ENCODE measurements around the gene SLCO2A1. TPM values are rescaled to one million over a fixed set of nuclear protein-coding genes. Genes with fewer than 3 reads are reported as not detected.

Gene SLCO2A1
- total RNA-seq, 1 experiment from 2014 or later, result not detected

DNA sequence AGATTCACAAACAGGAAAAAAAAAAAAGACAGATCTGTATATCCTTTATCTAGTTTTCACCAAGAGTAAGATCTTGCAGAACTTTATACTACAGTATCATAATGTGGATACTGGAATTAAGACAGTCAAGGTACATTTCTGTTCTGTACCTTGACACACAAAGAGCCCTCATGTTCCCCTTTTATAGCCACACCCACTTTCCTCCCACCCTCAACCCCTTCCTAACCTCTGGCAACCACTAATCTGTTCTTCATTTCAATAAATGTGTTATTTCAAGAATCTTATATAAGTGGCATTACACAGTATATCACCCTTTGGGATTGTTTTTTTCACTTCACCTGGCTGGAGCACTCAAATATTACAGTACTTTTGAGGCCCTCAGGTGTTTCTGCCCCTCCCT is 130.4 kb downstream of the SLCO2A1 start:
- Histone ChIP-seq H3K4me1 (no peaks in the 10 kb centered on the region), H3K27ac (no peak overlapping the region), H3K27me3 (no peaks in the 10 kb centered on the region), H3K36me3 (no peaks in the 10 kb centered on the region), H3K4me3 (no peak overlapping the region), H3K9me3 (replicated peaks) (no peaks in the 10 kb centered on the region)
- DNase-seq, result no peak

DNA sequence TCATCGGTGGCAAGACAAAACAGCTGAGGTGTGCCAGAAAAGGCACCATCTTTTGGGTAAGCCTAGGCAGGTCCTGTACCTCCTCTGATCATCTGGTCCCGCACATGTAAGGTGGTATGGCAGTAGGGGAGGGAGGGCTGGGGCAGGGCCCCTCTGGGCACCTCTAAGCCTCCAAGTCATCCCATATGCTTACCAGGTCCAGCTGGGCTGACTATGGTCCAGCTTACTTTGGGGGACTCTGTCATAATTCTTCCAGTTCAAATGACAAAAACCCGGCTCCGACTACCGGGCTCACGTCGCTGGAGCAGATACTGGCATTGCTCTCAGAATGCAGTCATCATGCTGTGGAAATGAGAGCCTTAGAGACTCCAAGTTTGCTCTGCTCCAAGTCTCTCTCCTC is 132.2 kb downstream of the SLCO2A1 start:
- Histone ChIP-seq H3K27me3 (no peaks in the 10 kb centered on the region), H3K27ac (no peak overlapping the region), H3K4me1 (no peaks in the 10 kb centered on the region), H3K4me3 (no peak overlapping the region), H3K9me3 (replicated peaks) (no peaks in the 10 kb centered on the region), H3K36me3 (no peaks in the 10 kb centered on the region)
- no peak for DNase-seq

DNA sequence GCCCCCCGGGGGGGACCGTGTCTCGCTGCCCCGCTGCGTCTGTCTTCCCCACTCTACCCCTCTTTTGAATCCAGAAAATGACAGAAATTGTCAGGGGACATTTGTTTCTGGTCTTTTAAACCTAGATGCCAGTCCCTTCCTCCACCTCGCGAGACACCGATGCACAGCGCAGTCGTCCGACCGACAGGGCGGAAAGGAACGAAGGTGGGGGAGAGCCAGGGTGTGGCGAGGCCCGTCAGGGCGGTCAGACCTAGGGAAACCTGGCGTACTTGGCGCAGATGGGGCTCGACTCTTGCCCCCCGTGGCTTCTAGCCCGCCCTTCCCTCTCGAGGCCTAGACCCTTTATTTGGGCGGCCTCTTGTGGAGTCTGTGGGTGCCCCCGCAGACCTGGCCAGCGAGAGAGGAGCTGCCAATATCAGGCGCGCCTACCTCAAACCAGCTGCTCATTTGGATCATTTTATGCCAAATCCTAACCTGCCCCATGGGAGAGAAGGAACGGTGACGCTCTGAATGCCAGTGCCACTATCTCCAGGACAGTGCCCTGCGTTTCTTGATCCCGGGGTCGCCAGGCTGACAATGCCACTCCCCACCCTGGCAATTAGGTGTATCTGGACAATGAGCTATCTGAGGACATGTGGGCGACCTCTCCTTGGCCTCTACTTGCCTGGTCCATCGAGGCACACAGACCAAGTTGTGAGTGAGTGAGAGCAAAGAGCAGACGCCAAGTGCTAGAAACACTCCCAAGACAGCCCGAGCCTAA is 133.5 kb downstream of the SLCO2A1 start:
- Histone ChIP-seq H3K4me3 (peak overlapping the region; percentile 87), H3K27me3 (no peaks in the 10 kb centered on the region), H3K36me3 (no peaks in the 10 kb centered on the region), H3K9me3 (replicated peaks) (no peaks in the 10 kb centered on the region), H3K27ac (no peak overlapping the region), H3K4me1 (peaks cover 4% of the 10 kb centered on the region)
- peak in 1 of 2 experiments; percentile 18 for DNase-seq

DNA sequence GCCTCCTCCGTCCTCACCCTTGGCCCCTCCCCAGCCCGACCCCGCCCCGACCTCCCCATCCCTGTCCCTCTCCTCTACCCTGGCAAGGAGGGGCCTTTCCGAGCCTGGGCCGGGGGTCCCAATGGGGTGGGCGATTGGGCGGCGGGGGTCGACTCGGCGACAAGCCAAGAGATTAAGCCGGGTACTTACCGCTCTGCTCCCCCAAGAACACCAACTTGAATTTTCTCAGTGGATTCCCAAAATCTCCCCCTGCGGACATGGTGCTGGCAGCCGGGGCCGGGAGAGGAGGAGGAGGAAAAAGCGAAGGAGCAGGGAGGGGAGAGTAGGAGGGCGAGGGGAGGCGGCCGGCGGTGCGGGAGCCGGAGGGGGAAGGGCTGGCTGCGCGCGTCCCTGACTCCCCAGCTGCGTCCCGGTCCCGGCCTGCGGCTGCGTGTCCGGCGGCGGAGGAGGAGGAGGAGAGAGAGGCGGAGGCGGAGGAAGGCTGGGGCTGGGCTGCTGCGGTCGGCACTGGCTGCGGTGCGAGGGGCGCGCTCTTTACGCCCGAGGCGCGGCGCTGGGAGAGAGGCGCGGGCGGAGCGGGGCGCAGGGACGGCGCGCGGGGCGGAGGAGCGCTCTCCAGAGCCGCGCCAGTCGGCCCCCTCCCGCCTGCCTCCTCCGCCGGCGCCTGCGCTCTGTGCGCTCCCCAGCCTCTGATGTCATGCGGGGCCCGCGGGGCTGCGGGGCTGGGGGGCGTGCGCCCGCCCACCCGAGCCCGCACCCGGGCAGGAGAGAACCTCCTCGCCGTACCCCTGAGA is 134.3 kb downstream of the SLCO2A1 start, which contains the start of gene RAB6B:
Gene RAB6B (minus strand): TSS at position 675 of the 794 bp plus-strand sequence. CDS start 416 bp downstream, at position 259.
- Histone ChIP-seq H3K36me3 (no peaks in the 10 kb centered on the region), H3K27me3 (no peaks in the 10 kb centered on the region), H3K4me3 (peak within 1 kb of the TSS; percentile 87), H3K4me1 (peaks cover 4% of the 10 kb centered on the region), H3K9me3 (replicated peaks) (no peaks in the 10 kb centered on the region), H3K27ac (no peak within 1 kb of the TSS)
- peak; percentile 40 to 64 for DNase-seq

DNA sequence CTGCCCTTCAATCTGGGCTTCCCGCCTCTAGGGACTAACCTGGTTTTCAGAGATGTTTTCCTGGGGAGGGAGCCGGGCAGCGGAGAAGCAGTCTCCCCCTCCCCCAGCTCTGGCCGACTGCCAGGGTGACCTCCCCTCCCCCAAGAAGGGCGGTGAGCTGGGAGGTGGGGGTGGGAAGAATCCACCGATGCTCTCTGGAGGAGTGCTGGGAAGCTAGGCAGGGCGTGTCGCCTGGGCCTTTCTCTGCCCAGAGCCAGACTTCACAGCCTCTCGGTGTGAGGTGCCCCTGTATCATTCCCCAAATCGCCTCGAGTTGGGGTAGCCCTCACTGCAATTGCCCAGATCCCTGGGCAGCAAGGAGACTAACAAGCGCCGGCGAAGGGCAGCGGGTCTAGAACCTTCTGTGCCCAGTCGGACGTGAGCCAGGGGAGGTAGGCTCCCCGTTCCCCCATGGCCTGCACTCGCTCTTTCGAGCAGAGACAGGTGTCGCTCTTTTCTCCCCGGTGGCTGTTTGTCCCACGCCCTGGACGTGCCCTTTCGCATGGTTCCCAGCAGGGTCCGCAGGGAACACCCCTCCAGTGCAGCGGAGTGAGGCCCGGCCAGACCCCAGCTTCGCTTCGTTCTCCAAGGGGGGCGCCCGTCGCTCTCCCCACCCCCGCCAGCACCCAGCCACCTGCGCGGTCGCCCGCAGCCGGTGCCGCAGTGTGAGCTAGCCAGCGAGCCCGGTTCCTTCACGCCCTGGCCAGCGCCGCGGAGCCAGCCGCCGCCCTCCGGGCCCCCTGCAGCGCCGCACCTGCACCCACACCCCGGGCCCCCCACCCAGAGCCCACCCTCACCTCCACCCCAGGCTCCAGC is 135.1 kb downstream of the SLCO2A1 start:
- H3K4me3 ChIP-seq, result no peak overlapping the region
- H3K4me1 ChIP-seq, result peaks cover 4% of the 10 kb centered on the region
- H3K9me3 ChIP-seq (replicated peaks), result no peaks in the 10 kb centered on the region
- H3K27me3 ChIP-seq, result no peaks in the 10 kb centered on the region
- no peak for DNase-seq
- H3K27ac ChIP-seq, result no peak overlapping the region
- H3K36me3 ChIP-seq, result no peaks in the 10 kb centered on the region

DNA sequence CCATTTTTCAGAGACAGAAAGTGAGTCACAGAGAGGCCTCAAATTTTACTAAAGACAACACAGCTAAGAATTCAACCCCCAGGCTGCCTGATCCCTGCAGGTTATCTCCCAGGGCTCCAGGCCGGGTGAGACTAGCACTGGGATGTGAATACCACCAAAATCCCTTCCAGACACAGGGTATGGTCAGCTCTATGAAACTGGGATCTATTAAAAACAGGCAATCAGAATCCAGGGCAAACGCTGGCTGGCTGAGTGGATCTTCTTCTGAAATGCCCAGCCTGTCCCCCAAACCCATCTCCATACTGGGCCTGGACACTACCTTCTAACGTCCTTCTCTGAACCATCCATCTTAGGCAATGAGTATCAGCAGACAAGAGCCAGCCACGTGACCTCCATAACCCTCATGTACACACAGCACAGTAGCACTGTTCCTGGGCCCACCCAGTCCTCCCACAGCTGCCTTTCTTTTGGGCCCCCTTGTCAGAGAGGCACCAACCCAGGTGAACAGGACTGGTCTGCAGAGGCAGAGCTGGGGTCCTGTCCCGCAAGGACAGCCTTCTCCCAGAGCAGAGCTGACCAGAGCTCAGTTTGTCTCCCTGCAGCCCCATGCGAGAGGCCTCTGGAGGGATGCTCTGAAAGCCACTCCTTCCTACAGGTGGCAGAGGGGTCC is 135.9 kb downstream of the SLCO2A1 start:
- H3K9me3 ChIP-seq (replicated peaks), result no peaks in the 10 kb centered on the region
- DNase-seq, result no peak
- H3K27ac ChIP-seq, result no peak overlapping the region
- H3K36me3 ChIP-seq, result no peaks in the 10 kb centered on the region
- H3K4me3 ChIP-seq, result no peak overlapping the region
- H3K27me3 ChIP-seq, result no peaks in the 10 kb centered on the region
- peaks cover 4% of the 10 kb centered on the region for H3K4me1 ChIP-seq

DNA sequence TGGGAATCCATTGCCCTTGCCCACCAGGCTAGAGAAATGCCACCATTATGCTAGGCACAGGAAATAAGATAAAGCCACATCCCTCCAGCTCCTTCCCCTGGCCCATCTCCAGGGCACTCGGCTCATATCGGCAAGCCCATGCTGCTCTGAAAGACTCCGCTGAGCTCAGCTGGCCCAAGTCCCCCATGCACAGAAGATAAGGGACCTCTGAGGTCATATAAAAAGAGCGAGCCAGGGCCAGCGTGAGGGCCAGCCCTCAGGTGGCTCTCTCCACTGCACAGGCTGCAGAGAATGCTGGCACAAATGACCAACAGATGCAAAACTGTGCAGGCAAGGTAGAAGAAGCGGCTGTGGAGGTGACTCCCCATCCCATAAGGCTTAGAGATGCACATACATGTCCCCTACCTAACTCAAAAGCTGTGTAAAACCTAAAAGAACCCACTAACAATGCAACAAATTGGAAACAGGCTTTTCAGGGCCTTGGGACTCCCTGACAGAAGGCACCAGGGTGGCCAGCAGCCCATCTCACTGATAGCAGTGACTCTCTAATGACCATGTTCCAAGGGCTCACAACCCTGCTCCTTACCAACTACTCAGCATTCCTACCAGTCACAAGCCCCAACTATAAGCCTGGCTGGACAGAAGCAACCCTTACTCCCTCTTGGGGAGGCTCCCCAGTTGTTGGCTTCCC is 137.0 kb downstream of the SLCO2A1 start:
- no peak overlapping the region for H3K27ac ChIP-seq
- H3K4me1 ChIP-seq, result peaks cover 4% of the 10 kb centered on the region
- H3K4me3 ChIP-seq, result no peak overlapping the region
- no peaks in the 10 kb centered on the region for H3K27me3 ChIP-seq
- H3K9me3 ChIP-seq (replicated peaks), result no peaks in the 10 kb centered on the region
- DNase-seq, result no peak
- no peaks in the 10 kb centered on the region for H3K36me3 ChIP-seq

DNA sequence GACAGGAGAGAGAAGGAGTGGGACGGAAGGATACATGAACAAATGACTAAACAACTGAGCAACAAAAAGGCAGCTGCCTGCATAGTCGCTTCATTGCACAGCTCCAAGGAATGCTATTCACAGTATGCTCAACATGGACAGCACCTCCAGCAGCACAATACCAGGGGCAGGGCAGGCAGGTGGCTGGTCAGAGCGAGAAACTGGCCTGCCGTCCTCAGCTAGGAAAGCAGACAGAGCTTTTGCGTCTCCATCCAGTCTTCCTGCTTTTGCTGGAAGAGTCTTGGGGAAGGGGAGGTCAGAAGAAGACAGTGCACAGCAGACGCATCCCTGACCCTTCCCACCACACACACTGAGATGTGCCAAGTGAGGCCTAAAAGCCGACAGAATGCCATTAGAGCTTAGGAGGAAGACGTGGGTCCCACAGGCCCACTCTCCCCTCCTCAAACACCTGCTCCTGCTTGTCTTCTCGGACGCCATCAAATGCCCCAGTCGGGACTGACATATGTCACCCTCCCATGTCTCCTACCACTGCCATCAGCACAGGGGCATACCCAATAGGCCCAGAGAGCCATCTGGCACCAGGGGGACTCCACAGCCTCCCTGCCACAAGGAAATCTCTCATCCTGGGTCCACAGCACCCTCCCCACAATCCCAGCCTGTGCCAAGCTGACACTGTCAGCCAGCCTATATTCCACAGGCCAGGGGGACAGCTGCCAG is 137.9 kb downstream of the SLCO2A1 start:
- H3K36me3 ChIP-seq, result no peaks in the 10 kb centered on the region
- H3K4me3 ChIP-seq, result no peak overlapping the region
- H3K27ac ChIP-seq, result no peak overlapping the region
- no peaks in the 10 kb centered on the region for H3K9me3 ChIP-seq (replicated peaks)
- DNase-seq, result no peak
- no peaks in the 10 kb centered on the region for H3K27me3 ChIP-seq
- peaks cover 4% of the 10 kb centered on the region for H3K4me1 ChIP-seq

DNA sequence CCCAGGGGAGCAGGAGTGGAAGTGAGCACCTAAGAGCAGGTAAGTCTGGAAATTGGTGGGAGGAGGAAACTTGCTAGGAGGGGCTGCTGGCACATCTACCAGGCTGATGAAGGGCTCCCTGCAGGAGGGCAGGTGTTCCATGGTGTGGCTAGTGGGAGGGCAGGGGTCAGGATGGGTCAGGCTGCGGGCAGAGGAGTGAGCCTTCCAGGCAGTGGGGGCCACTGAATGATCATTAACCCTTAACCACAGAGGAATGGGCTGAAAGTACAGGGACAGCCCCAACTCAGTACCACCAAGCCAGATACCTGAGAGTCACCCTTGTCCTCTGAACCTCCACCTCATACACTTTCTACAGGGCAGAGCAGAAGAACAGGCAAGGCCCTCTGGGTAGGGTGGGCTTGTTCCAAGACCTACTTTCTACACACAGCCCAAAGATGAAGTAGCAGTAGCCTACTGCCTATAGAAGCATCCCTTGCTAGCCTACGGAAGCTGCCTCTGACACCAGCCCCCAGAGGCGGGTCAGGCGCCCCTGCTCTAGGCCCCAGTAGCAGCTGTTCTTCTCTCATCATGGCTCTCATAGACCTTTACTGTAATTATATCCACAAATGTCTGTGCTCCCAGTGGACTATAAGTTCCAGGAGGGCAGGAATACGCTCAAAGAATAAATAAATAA is 138.6 kb downstream of the SLCO2A1 start:
- Histone ChIP-seq H3K27ac (no peak overlapping the region), H3K27me3 (no peaks in the 10 kb centered on the region), H3K4me3 (no peak overlapping the region), H3K36me3 (no peaks in the 10 kb centered on the region), H3K4me1 (peaks cover 4% of the 10 kb centered on the region), H3K9me3 (replicated peaks) (no peaks in the 10 kb centered on the region)
- DNase-seq, result peak; percentile 23 to 47

DNA sequence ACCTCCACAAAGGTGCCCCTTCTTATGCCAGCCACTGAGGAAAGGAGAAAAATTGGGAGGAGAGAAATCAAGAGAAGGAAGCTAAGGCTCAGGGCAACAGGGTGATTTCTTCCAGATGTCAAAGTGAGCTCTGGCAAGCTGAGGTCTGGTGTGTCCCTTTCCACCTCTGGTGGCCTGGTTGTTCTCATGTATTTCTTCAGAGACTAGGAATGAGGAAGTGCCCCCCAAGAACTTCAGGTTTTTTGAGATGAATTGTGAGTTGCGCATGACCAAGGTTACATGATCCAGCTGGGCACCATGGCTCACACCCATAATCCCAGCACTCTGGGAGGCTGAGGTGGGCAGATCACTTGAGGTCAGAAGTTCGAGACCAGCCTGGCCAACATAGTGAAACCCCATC is 139.7 kb downstream of the SLCO2A1 start:
- Histone ChIP-seq H3K27me3 (no peaks in the 10 kb centered on the region), H3K27ac (no peak overlapping the region), H3K4me3 (no peak overlapping the region), H3K4me1 (peaks cover 4% of the 10 kb centered on the region), H3K36me3 (no peaks in the 10 kb centered on the region), H3K9me3 (replicated peaks) (no peaks in the 10 kb centered on the region)
- no peak for DNase-seq

DNA sequence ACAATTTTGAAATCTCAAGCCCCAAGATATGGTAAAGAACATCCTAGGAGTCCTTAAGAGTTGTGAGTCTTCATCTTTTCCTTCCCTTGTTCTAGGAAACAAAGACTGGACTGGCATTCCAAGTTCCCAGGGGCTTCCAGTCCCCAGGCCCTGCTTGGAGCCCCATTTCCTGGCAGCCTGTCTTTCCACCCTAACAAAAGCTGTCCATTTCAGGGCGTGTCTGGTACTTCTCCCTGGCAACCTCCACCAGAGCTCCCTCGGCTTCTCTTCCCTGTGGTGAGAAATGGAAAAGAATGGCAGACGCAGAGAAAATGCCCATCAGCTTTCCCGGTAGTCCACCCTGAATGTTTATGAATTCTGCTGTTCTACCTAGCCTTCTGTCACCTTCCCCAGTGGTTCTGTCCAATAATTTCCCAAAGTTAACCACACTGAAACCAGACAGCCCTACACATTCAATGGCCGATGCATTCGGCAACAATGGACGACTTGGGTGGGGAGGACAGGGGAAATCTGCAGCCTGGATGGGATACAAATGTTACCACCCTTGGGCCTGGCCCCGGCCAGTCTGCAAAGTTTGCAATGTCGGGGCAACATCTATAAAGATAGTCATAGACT is 140.9 kb downstream of the SLCO2A1 start:
- Histone ChIP-seq H3K4me1 (peaks cover 4% of the 10 kb centered on the region), H3K27ac (no peak overlapping the region), H3K4me3 (no peak overlapping the region), H3K27me3 (no peaks in the 10 kb centered on the region), H3K9me3 (replicated peaks) (no peaks in the 10 kb centered on the region), H3K36me3 (no peaks in the 10 kb centered on the region)
- no peak for DNase-seq

DNA sequence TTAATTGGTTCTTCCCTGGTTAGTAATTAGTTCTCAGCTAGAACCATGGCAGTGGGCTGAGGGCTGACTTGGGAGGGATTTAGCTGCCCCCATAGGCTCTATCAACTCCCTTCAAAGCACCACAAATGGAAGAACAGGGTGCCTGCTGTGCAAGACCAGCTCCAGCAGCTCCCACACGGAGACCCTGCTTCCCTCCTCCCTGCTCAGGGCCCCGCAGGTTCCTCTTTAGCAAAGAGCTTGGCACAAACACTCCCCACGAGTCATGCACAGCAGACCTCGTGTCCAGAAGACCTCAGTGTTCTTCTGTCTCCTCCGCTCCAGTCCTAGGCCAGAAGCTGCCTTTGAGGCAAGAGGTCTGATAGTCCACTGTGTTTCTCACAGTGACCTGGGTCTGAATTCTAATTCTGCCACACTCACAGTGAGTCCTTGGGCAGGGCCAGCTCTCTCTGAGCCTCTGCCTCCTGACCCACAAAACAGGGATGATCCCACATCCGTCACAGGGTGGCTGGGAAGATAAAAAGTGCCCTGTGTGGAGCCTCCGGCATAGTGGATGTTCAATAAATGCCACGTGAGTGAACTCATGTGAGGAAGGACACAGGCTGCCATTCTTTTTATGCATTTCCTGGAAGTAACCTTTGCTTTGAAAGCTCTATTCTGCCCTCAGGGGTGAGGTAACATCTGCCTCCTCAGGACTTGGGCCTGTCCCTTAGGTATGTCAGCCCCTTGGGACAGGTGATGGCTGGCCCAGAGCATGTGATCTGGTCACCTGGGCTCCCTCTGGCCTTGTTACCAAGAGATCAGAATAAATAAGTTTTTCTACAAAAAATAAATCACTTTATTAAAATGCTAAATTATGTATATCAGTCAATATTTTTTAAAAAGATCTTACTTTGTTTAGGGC is 141.7 kb downstream of the SLCO2A1 start:
- no peaks in the 10 kb centered on the region for H3K9me3 ChIP-seq (replicated peaks)
- H3K4me1 ChIP-seq, result peaks cover 4% of the 10 kb centered on the region
- H3K27me3 ChIP-seq, result no peaks in the 10 kb centered on the region
- H3K4me3 ChIP-seq, result no peak overlapping the region
- H3K27ac ChIP-seq, result no peak overlapping the region
- no peaks in the 10 kb centered on the region for H3K36me3 ChIP-seq
- DNase-seq, result no peak

Measured in SJCRH30 (cell line).